ENCODE data around the gene COQ10A. TPM values are rescaled to one million over a fixed set of nuclear protein-coding genes. Genes with fewer than 3 reads are reported as not detected.
"Not testable (repeated sequence)": the region's sequence is repeated elsewhere in the genome, so short reads cannot be mapped to it uniquely, and the experiment has no call there.

Gene COQ10A
- total RNA-seq, 5 donors from 2014 or later (not counting 1 experiment from before 2014, with no cell fraction given): 29.9 to 38.4 (median 31.9) TPM

GRCh38 chr12:56280849-56281248, 14.1 kb downstream of the COQ10A start:
- H3K9me3 Mint-ChIP-seq: no peaks in the 10 kb centered on the region
- H3K27me3 ChIP-seq (replicated peaks in 1 of 2; ENCODE audit: control insufficient read depth in 2 of 2, extremely low read depth in 1 of 2, insufficient read depth in 2 of 2, low read length in 1 of 2): no peaks in the 10 kb centered on the region
- peaks cover 43% of the 10 kb centered on the region for H3K36me3 Mint-ChIP-seq
- H3K4me3 Mint-ChIP-seq: no peak overlapping the region
- no peaks in the 10 kb centered on the region for H3K9me3 ChIP-seq
- H3K4me1 ChIP-seq (ENCODE audit: control insufficient read depth in 1 of 2, extremely low read depth in 1 of 2, insufficient read depth in 2 of 2, low read length in 2 of 2): no peaks in the 10 kb centered on the region
- H3K27me3 Mint-ChIP-seq: no peaks in the 10 kb centered on the region
- H3K4me1 Mint-ChIP-seq: no peaks in the 10 kb centered on the region
- ChIA-PET CTCF (interaction anchor here (0.6 to 0.7 kb wide), 3 partner anchors 14 to 100 kb away, joined by 4 to 6 read pairs (median 4); no protein-coding TSS in a partner anchor), POLR2A (no interaction called here)
- H3K27ac Mint-ChIP-seq: no peak overlapping the region
- no peak overlapping the region for H3K4me3 ChIP-seq (ENCODE audit: control insufficient read depth in 1 of 2, extremely low read depth in 1 of 2, low read length in 1 of 2)
- no peak overlapping the region for H3K27ac ChIP-seq (ENCODE audit: low read length)
- ATAC-seq (replicated peaks in 1 of 4) (no peak), DNase-seq (no peak)
- H3K36me3 ChIP-seq (ENCODE audit: control insufficient read depth in 2 of 2, extremely low read depth in 1 of 2, insufficient read depth in 1 of 2, low read length in 1 of 2): peaks cover 17 to 69% of the 10 kb centered on the region in 2 donors

GRCh38 chr12:56282030-56282429, 15.3 kb downstream of the COQ10A start:
- no peaks in the 10 kb centered on the region for H3K9me3 ChIP-seq
- Mint-ChIP-seq H3K36me3 (peaks cover 46% of the 10 kb centered on the region), H3K4me1 (peaks cover 0 to 6% (median 4%) of the 10 kb centered on the region in 3 donors), H3K27ac (no peak overlapping the region), H3K27me3 (no peaks in the 10 kb centered on the region), H3K4me3 (no peak overlapping the region), H3K9me3 (no peaks in the 10 kb centered on the region)
- no peaks in the 10 kb centered on the region for H3K27me3 ChIP-seq (replicated peaks in 1 of 2; ENCODE audit: control insufficient read depth in 2 of 2, extremely low read depth in 1 of 2, insufficient read depth in 2 of 2, low read length in 1 of 2)
- CTCF ChIA-PET: no interaction called here
- H3K36me3 ChIP-seq (ENCODE audit: control insufficient read depth in 2 of 2, extremely low read depth in 1 of 2, insufficient read depth in 1 of 2, low read length in 1 of 2): peaks cover 15 to 72% of the 10 kb centered on the region in 2 donors
- no peaks in the 10 kb centered on the region for H3K4me1 ChIP-seq (ENCODE audit: control insufficient read depth in 1 of 2, extremely low read depth in 1 of 2, insufficient read depth in 2 of 2, low read length in 2 of 2)
- no peak overlapping the region for H3K27ac ChIP-seq (ENCODE audit: low read length)
- DNase-seq (no peak), ATAC-seq (replicated peaks in 1 of 4) (no peak)
- H3K4me3 ChIP-seq (ENCODE audit: control insufficient read depth in 1 of 2, extremely low read depth in 1 of 2, low read length in 1 of 2): no peak overlapping the region
- 88% methylated on average over 3 of the region's 6 CpGs for WGBS (ENCODE audit: insufficient coverage)
- POLR2A ChIA-PET: no interaction called here

GRCh38 chr12:56282579-56282978, 15.8 kb downstream of the COQ10A start:
- ChIA-PET POLR2A (interaction anchor here in 1 of 2 donors (0.5 kb wide), 1 partner anchor 425 kb away, joined by 3 read pairs; no protein-coding TSS in a partner anchor), CTCF (no interaction called here)
- Histone ChIP-seq H3K36me3 (ENCODE audit: control insufficient read depth in 2 of 2, extremely low read depth in 1 of 2, insufficient read depth in 1 of 2, low read length in 1 of 2) (peaks cover 15 to 72% of the 10 kb centered on the region in 2 donors), H3K9me3 (no peaks in the 10 kb centered on the region), H3K4me1 (ENCODE audit: control insufficient read depth in 1 of 2, extremely low read depth in 1 of 2, insufficient read depth in 2 of 2, low read length in 2 of 2) (no peaks in the 10 kb centered on the region), H3K27me3 (replicated peaks in 1 of 2; ENCODE audit: control insufficient read depth in 2 of 2, extremely low read depth in 1 of 2, insufficient read depth in 2 of 2, low read length in 1 of 2) (no peaks in the 10 kb centered on the region), H3K4me3 (ENCODE audit: control insufficient read depth in 1 of 2, extremely low read depth in 1 of 2, low read length in 1 of 2) (no peak overlapping the region), H3K27ac (ENCODE audit: low read length) (no peak overlapping the region)
- Mint-ChIP-seq H3K4me1 (peaks cover 0 to 6% (median 4%) of the 10 kb centered on the region in 3 donors), H3K36me3 (peaks cover 46% of the 10 kb centered on the region), H3K27me3 (no peaks in the 10 kb centered on the region), H3K9me3 (no peaks in the 10 kb centered on the region), H3K4me3 (no peak overlapping the region), H3K27ac (no peak overlapping the region)
- ATAC-seq (replicated peaks in 1 of 4): no peak
- no CpG with 5 or more reads among the region's 2 CpGs for WGBS (ENCODE audit: insufficient coverage)
- no peak for DNase-seq

- H3K4me3 ChIP-seq (ENCODE audit: control insufficient read depth in 1 of 2, extremely low read depth in 1 of 2, low read length in 1 of 2); H3K9me3 Mint-ChIP-seq; H3K27ac Mint-ChIP-seq; H3K4me1 ChIP-seq (ENCODE audit: control insufficient read depth in 1 of 2, extremely low read depth in 1 of 2, insufficient read depth in 2 of 2, low read length in 2 of 2); H3K27ac ChIP-seq (ENCODE audit: low read length); H3K27me3 ChIP-seq (replicated peaks in 1 of 2; ENCODE audit: control insufficient read depth in 2 of 2, extremely low read depth in 1 of 2, insufficient read depth in 2 of 2, low read length in 1 of 2); H3K4me3 Mint-ChIP-seq; ATAC-seq (replicated peaks in 1 of 4); DNase-seq; H3K9me3 ChIP-seq; H3K27me3 Mint-ChIP-seq: not testable (repeated sequence)
- ChIA-PET POLR2A (interaction anchor here in 1 of 2 donors (0.7 kb wide), 1 partner anchor 17 kb away, joined by 4 read pairs; the partner anchor contains the start of gene COQ10A), CTCF (interaction anchor here in 1 of 2 donors (0.7 kb wide), 3 partner anchors 17 to 94 kb away, joined by 3 to 5 read pairs (median 3); no protein-coding TSS in a partner anchor)
- peaks cover 0 to 13% (median 9%) of the 10 kb centered on the region in 3 donors for H3K4me1 Mint-ChIP-seq
- 83% methylated on average over 1 of the region's 5 CpGs for whole genome bisulfite sequencing (ENCODE audit: insufficient coverage)
- peaks cover 15 to 59% of the 10 kb centered on the region in 2 donors for H3K36me3 ChIP-seq (ENCODE audit: control insufficient read depth in 2 of 2, extremely low read depth in 1 of 2, insufficient read depth in 1 of 2, low read length in 1 of 2)
- H3K36me3 Mint-ChIP-seq: peaks cover 41% of the 10 kb centered on the region
Observed at GRCh38 chr12:56284263-56284662, 17.5 kb downstream of the COQ10A start.

GRCh38 chr12:56286044-56286830, 19.5 kb downstream of the COQ10A start:
- Histone ChIP-seq H3K27me3 (replicated peaks in 1 of 2; ENCODE audit: control insufficient read depth in 2 of 2, extremely low read depth in 1 of 2, insufficient read depth in 2 of 2, low read length in 1 of 2) (no peaks in the 10 kb centered on the region), H3K9me3 (no peaks in the 10 kb centered on the region), H3K36me3 (ENCODE audit: control insufficient read depth in 2 of 2, extremely low read depth in 1 of 2, insufficient read depth in 1 of 2, low read length in 1 of 2) (peaks cover 17 to 61% of the 10 kb centered on the region in 2 donors), H3K4me1 (ENCODE audit: control insufficient read depth in 1 of 2, extremely low read depth in 1 of 2, insufficient read depth in 2 of 2, low read length in 2 of 2) (peaks cover 2 to 9% of the 10 kb centered on the region in 2 experiments), H3K4me3 (ENCODE audit: control insufficient read depth in 1 of 2, extremely low read depth in 1 of 2, low read length in 1 of 2) (no peak overlapping the region), H3K27ac (ENCODE audit: low read length) (no peak overlapping the region)
- Mint-ChIP-seq H3K36me3 (peaks cover 41% of the 10 kb centered on the region), H3K4me1 (peaks cover 7 to 23% (median 19%) of the 10 kb centered on the region in 3 donors), H3K27me3 (no peaks in the 10 kb centered on the region), H3K4me3 (no peak overlapping the region), H3K27ac (peak overlapping the region in 1 of 2 donors; percentile 34), H3K9me3 (no peaks in the 10 kb centered on the region)
- 100% methylated on average over 2 of the region's 4 CpGs for whole genome bisulfite sequencing (ENCODE audit: insufficient coverage)
- CTCF ChIA-PET: interaction anchor here in 1 of 2 donors (0.6 to 1.3 kb wide), 3 partner anchors 178 to 235 kb away, joined by 3 to 5 read pairs (median 5); no protein-coding TSS in a partner anchor
- POLR2A ChIA-PET: no interaction called here
- DNase-seq (no peak), ATAC-seq (replicated peaks in 1 of 4) (no peak)

GRCh38 chr12:56288705-56289387, 22.1 kb downstream of the COQ10A start:
- ATAC-seq (replicated peaks in 1 of 4) (no peak), DNase-seq (no peak)
- POLR2A ChIA-PET: interaction anchor here in 1 of 2 donors (0.6 kb wide), 1 partner anchor 156 kb away, joined by 3 read pairs; no protein-coding TSS in a partner anchor
- no peaks in the 10 kb centered on the region for H3K27me3 Mint-ChIP-seq
- H3K4me3 Mint-ChIP-seq: no peak overlapping the region
- Histone ChIP-seq H3K27ac (ENCODE audit: low read length) (no peak overlapping the region), H3K36me3 (ENCODE audit: control insufficient read depth in 2 of 2, extremely low read depth in 1 of 2, insufficient read depth in 1 of 2, low read length in 1 of 2) (peaks cover 2 to 46% of the 10 kb centered on the region in 2 donors), H3K9me3 (no peaks in the 10 kb centered on the region), H3K4me3 (ENCODE audit: control insufficient read depth in 1 of 2, extremely low read depth in 1 of 2, low read length in 1 of 2) (no peak overlapping the region), H3K4me1 (ENCODE audit: control insufficient read depth in 1 of 2, extremely low read depth in 1 of 2, insufficient read depth in 2 of 2, low read length in 2 of 2) (peaks cover 2 to 20% of the 10 kb centered on the region in 2 experiments), H3K27me3 (replicated peaks in 1 of 2; ENCODE audit: control insufficient read depth in 2 of 2, extremely low read depth in 1 of 2, insufficient read depth in 2 of 2, low read length in 1 of 2) (no peaks in the 10 kb centered on the region)
- H3K4me1 Mint-ChIP-seq: peaks cover 20 to 37% (median 34%) of the 10 kb centered on the region in 3 donors
- CTCF ChIA-PET: interaction anchor here (0.5 to 0.7 kb wide), 3 partner anchors 10 to 462 kb away, joined by 3 to 4 read pairs (median 4); no protein-coding TSS in a partner anchor
- H3K27ac Mint-ChIP-seq: peak overlapping the region in 1 of 2 donors; percentile 23
- H3K9me3 Mint-ChIP-seq: no peaks in the 10 kb centered on the region
- H3K36me3 Mint-ChIP-seq: peaks cover 26% of the 10 kb centered on the region
- WGBS (ENCODE audit: insufficient coverage): no CpG with 5 or more reads among the region's 3 CpGs
